ENCODE measurements around the gene GP1BB. TPM values are rescaled to one million over a fixed set of nuclear protein-coding genes. Genes with fewer than 3 reads are reported as not detected.

The GP1BB gene
- total RNA-seq, 1 donor, result 1.8 TPM

- Histone ChIP-seq H3K4me3 (ENCODE audit: insufficient read depth, low read length) (no peak overlapping the region), H2AFZ (ENCODE audit: low read length) (no peak overlapping the region), H3K27me3 (ENCODE audit: insufficient read depth, low read length) (peaks cover 82% of the 10 kb centered on the region), H3K4me2 (ENCODE audit: insufficient read depth, low read length) (peak overlapping the region; percentile 43), H4K20me1 (ENCODE audit: insufficient read depth, low read length) (no peaks in the 10 kb centered on the region), H3K9me3 (ENCODE audit: low read depth, low read length) (no peaks in the 10 kb centered on the region), H3K79me2 (ENCODE audit: insufficient read depth, low read length) (no peaks in the 10 kb centered on the region), H3K36me3 (ENCODE audit: insufficient read depth, low read length) (no peaks in the 10 kb centered on the region), H3K4me1 (ENCODE audit: insufficient read depth, low read length) (no peaks in the 10 kb centered on the region), H3K27ac (ENCODE audit: low read depth, low read length) (no peak overlapping the region)
- TF ChIP-seq CTCF (IDR thresholded peaks at IDR 0.05; ENCODE audit: extremely low read depth, low read depth, low read length), result no peak
- no peak for DNase-seq (ENCODE audit: insufficient read length, low spot score, missing footprints)
Measured at GRCh38 chr22:19757140-19757984, 34.0 kb downstream of the GP1BB start.

GRCh38 chr22:19757985-19758895 is 34.9 kb downstream of the GP1BB start:
- Histone ChIP-seq H3K27me3 (ENCODE audit: insufficient read depth, low read length) (peaks cover 77% of the 10 kb centered on the region), H3K4me2 (ENCODE audit: insufficient read depth, low read length) (no peak overlapping the region), H3K9me3 (ENCODE audit: low read depth, low read length) (no peaks in the 10 kb centered on the region), H3K4me3 (ENCODE audit: insufficient read depth, low read length) (no peak overlapping the region), H2AFZ (ENCODE audit: low read length) (no peak overlapping the region), H3K4me1 (ENCODE audit: insufficient read depth, low read length) (no peaks in the 10 kb centered on the region), H3K27ac (ENCODE audit: low read depth, low read length) (no peak overlapping the region), H3K79me2 (ENCODE audit: insufficient read depth, low read length) (no peaks in the 10 kb centered on the region), H3K36me3 (ENCODE audit: insufficient read depth, low read length) (no peaks in the 10 kb centered on the region), H4K20me1 (ENCODE audit: insufficient read depth, low read length) (no peaks in the 10 kb centered on the region)
- peak; percentile 92 for DNase-seq (ENCODE audit: insufficient read length, low spot score, missing footprints)
- TF ChIP-seq CTCF (IDR thresholded peaks at IDR 0.05; ENCODE audit: extremely low read depth, low read depth, low read length), result no peak

- no peak for TF ChIP-seq CTCF (IDR thresholded peaks at IDR 0.05; ENCODE audit: extremely low read depth, low read depth, low read length)
- no peak overlapping the region for H3K27ac ChIP-seq (ENCODE audit: low read depth, low read length)
- H3K9me3 ChIP-seq (ENCODE audit: low read depth, low read length), result no peaks in the 10 kb centered on the region
- H4K20me1 ChIP-seq (ENCODE audit: insufficient read depth, low read length), result no peaks in the 10 kb centered on the region
- no peaks in the 10 kb centered on the region for H3K36me3 ChIP-seq (ENCODE audit: insufficient read depth, low read length)
- DNase-seq (ENCODE audit: insufficient read length, low spot score, missing footprints), result no peak
- H2AFZ ChIP-seq (ENCODE audit: low read length), result no peak overlapping the region
- peaks cover 72% of the 10 kb centered on the region for H3K27me3 ChIP-seq (ENCODE audit: insufficient read depth, low read length)
- H3K4me1 ChIP-seq (ENCODE audit: insufficient read depth, low read length), result no peaks in the 10 kb centered on the region
- no peak overlapping the region for H3K4me2 ChIP-seq (ENCODE audit: insufficient read depth, low read length)
- no peaks in the 10 kb centered on the region for H3K79me2 ChIP-seq (ENCODE audit: insufficient read depth, low read length)
- H3K4me3 ChIP-seq (ENCODE audit: insufficient read depth, low read length), result no peak overlapping the region
Measured at GRCh38 chr22:19758896-19759426, 35.6 kb downstream of the GP1BB start.
